GM08714 (cell line): ENCODE results near the gene MCF2L2.

Experiments
- H3K4me3 ChIP-seq: fragments of 200-500 bp; sonication (Bioruptor generic); 2 replicates; pipeline ENCODE4 v1.5.1; 2014; ENCODE audit warnings: mild to moderate bottlenecking, low read length, inconsistent platforms
- ZNF274 ChIP-seq: IDR thresholded peaks from 2 replicates; pipeline ENCODE4 v1.6.1; 2012; ENCODE audit warnings: mild to moderate bottlenecking, low read depth, low read length

Gene MCF2L2

GRCh38 chr3:183202004-183202722, 226.3 kb downstream of the MCF2L2 start:
- H3K4me3 ChIP-seq, result no peak overlapping the region; the same call in 1 of the 2 replicates
- no peak for TF ChIP-seq ZNF274

- H3K4me3 ChIP-seq, result no peak overlapping the region
- no peak for TF ChIP-seq ZNF274
Measured at GRCh38 chr3:183198939-183199338, 229.5 kb downstream of the MCF2L2 start.

- H3K4me3 ChIP-seq, result no peak overlapping the region
- no peak for TF ChIP-seq ZNF274
Measured at GRCh38 chr3:183197734-183198133, 230.7 kb downstream of the MCF2L2 start.

GRCh38 chr3:183195266-183195665, 233.2 kb downstream of the MCF2L2 start:
- no peak for TF ChIP-seq ZNF274
- no peak overlapping the region for H3K4me3 ChIP-seq

- no peak overlapping the region for H3K4me3 ChIP-seq
- TF ChIP-seq ZNF274, result no peak
Measured at GRCh38 chr3:183193762-183194689, 234.4 kb downstream of the MCF2L2 start.

GRCh38 chr3:183192650-183193300, 235.6 kb downstream of the MCF2L2 start:
- H3K4me3 ChIP-seq, result no peak overlapping the region
- no peak for TF ChIP-seq ZNF274

- no peak for TF ChIP-seq ZNF274
- no peak overlapping the region for H3K4me3 ChIP-seq
Measured at GRCh38 chr3:183189641-183190040, 238.8 kb downstream of the MCF2L2 start.

- H3K4me3 ChIP-seq, result no peak overlapping the region
- no peak for TF ChIP-seq ZNF274
Measured at GRCh38 chr3:183188895-183189462, 239.4 kb downstream of the MCF2L2 start.

GRCh38 chr3:183185696-183186095, 242.7 kb downstream of the MCF2L2 start:
- no peak overlapping the region for H3K4me3 ChIP-seq
- no peak for TF ChIP-seq ZNF274

GRCh38 chr3:183182732-183183610, 245.4 kb downstream of the MCF2L2 start:
- H3K4me3 ChIP-seq, result no peak overlapping the region
- TF ChIP-seq ZNF274, result no peak

GRCh38 chr3:183182073-183182472, 246.3 kb downstream of the MCF2L2 start:
- H3K4me3 ChIP-seq, result no peak overlapping the region
- no peak for TF ChIP-seq ZNF274

GRCh38 chr3:183181606-183182005, 246.8 kb downstream of the MCF2L2 start:
- no peak for TF ChIP-seq ZNF274
- H3K4me3 ChIP-seq, result no peak overlapping the region

GRCh38 chr3:183180784-183181295, 247.6 kb downstream of the MCF2L2 start:
- no peak overlapping the region for H3K4me3 ChIP-seq
- no peak for TF ChIP-seq ZNF274
